Activated B cell treated with CpG ODN at 0.5 μM for 24 hours (primary cell): ENCODE measurements around the gene PPP1R27. TPM values are rescaled to one million over a fixed set of nuclear protein-coding genes. Genes with fewer than 3 reads are reported as not detected.

Experiments used
- ATAC-seq: fragments of 200-7000 bp; cut with Tn5 transposase; one replicate; pipeline ENCODE4 v1.10.0; 2021; ENCODE audit warnings: low read depth, mild to moderate bottlenecking, moderate library complexity
- CTCF ChIA-PET: fragments of 350-600 bp; sonication (Branson Sonifier 250); formaldehyde crosslinking; loops from one replicate; lab custom pipeline; 2021; ENCODE audit warnings: antibody characterized with exemption; lab: Charles Lee
- POLR2A ChIA-PET: fragments of 350-600 bp; sonication (Branson Sonifier 250); formaldehyde crosslinking; loops from one replicate; lab custom pipeline; 2021; ENCODE audit warnings: antibody characterized with exemption; lab: Charles Lee
- DNase-seq: peaks from one replicate; pipeline ENCODE4 v3.0.0; 2022
- H3K27ac Mint-ChIP-seq: one replicate; pipeline ENCODE4 v1.8.0; 2020; ENCODE audit warnings: mixed read lengths
- H3K27me3 Mint-ChIP-seq: one replicate; pipeline ENCODE4 v1.8.0; 2021; ENCODE audit warnings: mixed read lengths
- H3K36me3 Mint-ChIP-seq: one replicate; pipeline ENCODE4 v1.8.0; 2021; ENCODE audit warnings: low read depth, mixed read lengths
- H3K4me1 Mint-ChIP-seq: one replicate; pipeline ENCODE4 v1.8.0; 2021; ENCODE audit warnings: mixed read lengths
- H3K4me3 Mint-ChIP-seq: one replicate; pipeline ENCODE4 v1.8.0; 2020; ENCODE audit warnings: mild to moderate bottlenecking, mixed read lengths
- H3K9me3 Mint-ChIP-seq: one replicate; pipeline ENCODE4 v1.8.0; 2020; ENCODE audit warnings: mixed read lengths
- intact Hi-C: fragments of 100-400 bp; cut with micrococcal nuclease; formaldehyde crosslinking; loops from one replicate; pipeline ENCODE4 v1.15.1; 2024
- total RNA-seq: library from RNA; stranded (reverse); gene quantifications from 2 replicates; pipeline ENCODE4 v1.2.3, GENCODE V29; 2022
- TF ChIP-seq, protein P1 (sequence below): fragments of 200-600 bp; IDR thresholded peaks from one replicate; pipeline ENCODE4 v1.8.0; 2022; ENCODE audit warnings: antibody characterized with exemption, mild to moderate bottlenecking

Gene PPP1R27
- total RNA-seq, 1 donor from 2014 or later: not detected

DNA sequence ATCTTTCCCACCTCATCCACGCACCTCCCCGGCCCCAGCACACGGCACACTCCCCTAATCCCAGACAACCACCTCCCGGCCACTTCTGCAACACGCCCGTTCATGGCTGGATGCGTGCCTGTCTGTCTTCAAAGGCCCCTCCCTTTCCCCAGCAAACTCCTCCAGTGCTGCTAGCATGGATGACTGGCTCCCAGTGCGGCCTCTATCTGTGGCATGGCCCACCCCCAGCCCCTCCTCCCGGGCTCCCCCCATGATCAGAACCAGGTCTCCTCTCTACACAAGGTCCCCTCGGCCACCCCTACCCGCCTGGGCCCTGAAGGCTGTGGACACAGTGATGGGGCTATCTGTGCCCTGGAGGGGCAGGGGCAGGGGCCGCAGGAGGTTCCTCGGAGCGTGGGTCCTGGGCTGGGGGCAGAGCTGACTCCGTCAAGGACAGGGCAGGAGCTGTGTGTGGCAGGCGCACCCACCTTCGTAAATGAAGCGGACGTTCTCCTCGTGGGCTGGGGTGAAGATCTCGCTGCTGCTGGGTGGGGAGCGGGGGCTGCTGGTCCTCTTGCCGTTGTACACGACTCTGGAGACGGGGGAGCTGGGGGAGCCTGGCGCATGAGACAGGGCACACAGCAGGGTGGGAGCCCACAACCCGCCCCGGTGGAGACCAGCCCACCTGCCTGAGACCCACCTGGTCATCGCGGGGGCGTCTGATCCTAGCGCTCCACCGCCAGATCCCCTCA, 10.9 kb downstream of the PPP1R27 start:
- Mint-ChIP-seq H3K27me3 (no peaks in the 10 kb centered on the region), H3K4me1 (peaks cover 7% of the 10 kb centered on the region), H3K27ac (no peak overlapping the region), H3K4me3 (no peak overlapping the region), H3K9me3 (no peaks in the 10 kb centered on the region), H3K36me3 (peaks cover 15% of the 10 kb centered on the region)
- TF ChIP-seq, protein P1, sequence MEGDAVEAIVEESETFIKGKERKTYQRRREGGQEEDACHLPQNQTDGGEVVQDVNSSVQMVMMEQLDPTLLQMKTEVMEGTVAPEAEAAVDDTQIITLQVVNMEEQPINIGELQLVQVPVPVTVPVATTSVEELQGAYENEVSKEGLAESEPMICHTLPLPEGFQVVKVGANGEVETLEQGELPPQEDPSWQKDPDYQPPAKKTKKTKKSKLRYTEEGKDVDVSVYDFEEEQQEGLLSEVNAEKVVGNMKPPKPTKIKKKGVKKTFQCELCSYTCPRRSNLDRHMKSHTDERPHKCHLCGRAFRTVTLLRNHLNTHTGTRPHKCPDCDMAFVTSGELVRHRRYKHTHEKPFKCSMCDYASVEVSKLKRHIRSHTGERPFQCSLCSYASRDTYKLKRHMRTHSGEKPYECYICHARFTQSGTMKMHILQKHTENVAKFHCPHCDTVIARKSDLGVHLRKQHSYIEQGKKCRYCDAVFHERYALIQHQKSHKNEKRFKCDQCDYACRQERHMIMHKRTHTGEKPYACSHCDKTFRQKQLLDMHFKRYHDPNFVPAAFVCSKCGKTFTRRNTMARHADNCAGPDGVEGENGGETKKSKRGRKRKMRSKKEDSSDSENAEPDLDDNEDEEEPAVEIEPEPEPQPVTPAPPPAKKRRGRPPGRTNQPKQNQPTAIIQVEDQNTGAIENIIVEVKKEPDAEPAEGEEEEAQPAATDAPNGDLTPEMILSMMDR: no peak
- ATAC-seq (no peak), DNase-seq (no peak)
- intact Hi-C loops: no loop called here
- CTCF ChIA-PET: no interaction called here
- POLR2A ChIA-PET: no interaction called here

DNA sequence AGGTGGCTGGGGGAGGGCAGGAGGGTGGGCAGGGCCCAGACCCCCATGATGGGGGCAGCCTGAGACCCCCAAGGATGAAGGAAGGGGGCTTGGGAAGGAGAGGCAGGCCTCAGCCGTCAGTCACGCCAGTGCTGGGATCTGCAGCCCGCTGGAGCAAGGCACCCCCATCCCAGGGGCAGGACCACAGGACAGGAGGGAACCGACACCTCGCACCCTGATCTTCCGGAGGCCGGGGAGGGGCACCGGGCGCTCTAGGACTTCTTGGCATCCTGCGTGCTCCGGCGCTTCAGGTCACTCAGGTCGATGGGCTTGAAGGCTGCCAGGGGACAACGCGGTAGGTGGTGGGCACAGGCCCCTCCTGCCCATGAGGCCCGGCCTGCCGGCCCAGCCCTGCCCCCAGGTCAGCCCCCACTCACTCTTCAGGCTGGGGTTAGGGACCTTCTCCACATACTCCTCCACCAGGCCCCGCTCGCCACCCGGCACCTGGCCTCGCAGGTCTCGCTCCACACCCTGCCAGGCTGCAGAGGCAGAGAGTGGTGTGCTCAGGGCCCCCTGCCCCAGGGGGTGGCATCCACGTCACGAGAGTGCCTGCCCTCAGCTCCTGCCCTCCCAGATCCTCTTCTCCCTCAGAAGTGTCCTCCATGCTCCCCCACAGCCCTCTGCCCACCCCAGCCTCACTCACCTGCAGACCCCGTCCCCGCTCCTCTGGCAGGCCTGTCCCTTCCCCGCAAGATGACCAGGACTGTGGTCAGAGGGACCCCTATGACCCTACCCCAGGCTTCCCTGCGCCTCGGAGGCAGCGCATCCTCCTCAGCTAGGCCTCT, 11.6 kb downstream of the PPP1R27 start:
- ATAC-seq: no peak
- TF ChIP-seq, protein P1: no peak
- no peak overlapping the region for H3K4me3 Mint-ChIP-seq
- ChIA-PET CTCF (no interaction called here), POLR2A (interaction anchor here (1.7 kb wide), 1 partner anchor 10 kb away, joined by 6 read pairs; the partner anchor contains the start of gene MCRIP1)
- DNase-seq: no peak
- no peaks in the 10 kb centered on the region for H3K9me3 Mint-ChIP-seq
- H3K36me3 Mint-ChIP-seq: peaks cover 15% of the 10 kb centered on the region
- no peak overlapping the region for H3K27ac Mint-ChIP-seq
- intact Hi-C loops: no loop called here
- H3K4me1 Mint-ChIP-seq: peaks cover 7% of the 10 kb centered on the region
- H3K27me3 Mint-ChIP-seq: no peaks in the 10 kb centered on the region

DNA sequence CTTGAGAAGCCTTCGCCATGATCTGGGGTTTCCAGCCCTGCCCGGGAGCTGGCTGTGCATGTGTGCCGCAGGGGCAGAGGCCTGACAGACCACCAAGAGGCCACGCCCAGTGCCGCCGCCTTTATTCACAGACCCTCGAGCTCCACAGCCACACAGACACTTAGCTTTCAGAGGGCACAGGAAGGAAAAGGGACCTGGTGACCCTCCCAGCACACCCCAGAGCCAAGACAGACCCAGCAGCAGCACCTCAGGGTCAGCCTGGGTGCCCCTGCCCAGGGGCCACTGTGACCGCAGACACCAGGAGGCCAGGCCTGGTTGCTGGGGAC, 12.6 kb downstream of the PPP1R27 start:
- ChIA-PET POLR2A (interaction anchor here (0.7 to 1.7 kb wide), 2 partner anchors 11 to 33 kb away, joined by 3 to 6 read pairs; partner anchors contain the start of gene MCRIP1), CTCF (no interaction called here)
- TF ChIP-seq, protein P1: no peak
- Mint-ChIP-seq H3K27me3 (no peaks in the 10 kb centered on the region), H3K27ac (no peak overlapping the region), H3K4me3 (no peak overlapping the region), H3K4me1 (peaks cover 5% of the 10 kb centered on the region), H3K36me3 (peaks cover 15% of the 10 kb centered on the region), H3K9me3 (no peaks in the 10 kb centered on the region)
- ATAC-seq (no peak), DNase-seq (no peak)
- intact Hi-C loops: no loop called here

DNA sequence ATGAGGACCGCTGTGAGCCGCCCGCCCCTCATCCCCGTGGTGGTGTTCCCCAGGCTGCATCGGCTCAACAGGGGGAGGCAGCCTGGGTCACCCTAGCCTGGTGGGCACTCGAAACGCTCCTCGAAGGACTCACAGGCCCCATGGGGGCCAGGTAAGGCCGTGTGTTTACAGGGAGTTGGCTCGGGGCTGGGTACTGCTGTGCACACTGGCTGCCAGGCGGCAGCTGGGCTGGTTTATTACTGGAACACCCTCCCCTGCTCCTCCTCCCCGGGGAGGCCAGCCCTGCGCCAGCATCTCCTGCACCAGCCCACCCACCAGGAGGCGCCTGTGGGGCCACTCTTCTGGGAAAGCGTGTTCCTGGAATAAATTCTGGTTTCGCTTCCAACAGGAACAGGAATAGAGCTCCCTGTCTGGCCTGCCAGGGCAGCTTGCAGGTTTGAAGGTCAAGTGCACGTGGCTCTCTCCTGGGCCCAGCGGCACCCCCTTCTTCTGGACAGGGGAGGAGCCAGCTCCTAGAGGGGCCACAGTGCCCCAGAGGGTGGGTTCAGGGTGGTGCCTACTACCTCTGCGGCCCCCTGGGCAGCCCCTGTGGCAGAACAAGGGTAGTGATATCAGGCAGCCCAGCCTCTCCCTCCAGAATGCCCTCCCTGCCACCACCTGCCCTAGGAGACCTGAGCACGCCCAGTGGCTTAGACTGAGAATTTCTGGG, 13.1 kb downstream of the PPP1R27 start:
- TF ChIP-seq, protein P1: no peak
- Mint-ChIP-seq H3K27me3 (no peaks in the 10 kb centered on the region), H3K9me3 (no peaks in the 10 kb centered on the region), H3K4me3 (no peak overlapping the region), H3K4me1 (peaks cover 5% of the 10 kb centered on the region), H3K36me3 (peaks cover 15% of the 10 kb centered on the region), H3K27ac (no peak overlapping the region)
- POLR2A ChIA-PET: interaction anchor here (0.7 to 1.7 kb wide), 2 partner anchors 11 to 33 kb away, joined by 3 to 6 read pairs; partner anchors contain the start of gene MCRIP1
- CTCF ChIA-PET: no interaction called here
- DNase-seq (no peak), ATAC-seq (no peak)
- intact Hi-C loops: no loop called here
